Measurements from ENCODE around the gene DMKN.

The DMKN gene

GRCh38 chr19:35554076-35554475 is 40.6 kb upstream of the DMKN start:
- peaks cover 0 to 15% (median 9%) of the 10 kb centered on the region in 4 experiments for H3K4me1 ChIP-seq (ENCODE audit: control extremely low read depth in 1 of 4, control insufficient read depth in 4 of 4, insufficient read depth in 4 of 4, low read length in 3 of 4)
- H3K27ac ChIP-seq (ENCODE audit: insufficient read depth in 1 of 2, low read depth in 1 of 2, low read length in 2 of 2, poor library complexity in 1 of 2, severe bottlenecking in 2 of 2): no peak overlapping the region
- ChIA-PET CTCF (no interaction called here), POLR2A (no interaction called here)
- DNase-seq: no peak
- no peak overlapping the region for H3K4me3 ChIP-seq (ENCODE audit: control insufficient read depth in 1 of 7, extremely low read depth in 1 of 7, insufficient read depth in 4 of 7, low read depth in 2 of 7, low read length in 6 of 7)
- WGBS (ENCODE audit: insufficient coverage): 91% methylated on average over 4 of the region's 5 CpGs
- no peaks in the 10 kb centered on the region for H3K9me3 ChIP-seq (ENCODE audit: control extremely low read depth in 1 of 5, control insufficient read depth in 4 of 5, insufficient read depth in 2 of 5, low read depth in 1 of 5, low read length in 4 of 5)
- peaks cover 0 to 6% (median 0%) of the 10 kb centered on the region in 4 experiments for H3K36me3 ChIP-seq (ENCODE audit: control insufficient read depth in 4 of 4, insufficient read depth in 4 of 4, low read length in 3 of 4)
- peaks cover 0 to 28% (median 15%) of the 10 kb centered on the region in 5 experiments for H3K27me3 ChIP-seq (replicated peaks in 2 of 5; ENCODE audit: control insufficient read depth in 4 of 5, insufficient read depth in 5 of 5, low read length in 4 of 5)

GRCh38 chr19:35553385-35554000 is 40.0 kb upstream of the DMKN start:
- Histone ChIP-seq H3K27me3 (replicated peaks in 2 of 5; ENCODE audit: control insufficient read depth in 4 of 5, insufficient read depth in 5 of 5, low read length in 4 of 5) (peaks cover 0 to 22% (median 10%) of the 10 kb centered on the region in 5 experiments), H3K27ac (ENCODE audit: insufficient read depth in 1 of 2, low read depth in 1 of 2, low read length in 2 of 2, poor library complexity in 1 of 2, severe bottlenecking in 2 of 2) (no peak overlapping the region), H3K4me3 (ENCODE audit: control insufficient read depth in 1 of 7, extremely low read depth in 1 of 7, insufficient read depth in 4 of 7, low read depth in 2 of 7, low read length in 6 of 7) (no peak overlapping the region), H3K36me3 (ENCODE audit: control insufficient read depth in 4 of 4, insufficient read depth in 4 of 4, low read length in 3 of 4) (peaks cover 0 to 6% (median 0%) of the 10 kb centered on the region in 4 experiments), H3K4me1 (ENCODE audit: control extremely low read depth in 1 of 4, control insufficient read depth in 4 of 4, insufficient read depth in 4 of 4, low read length in 3 of 4) (peaks cover 0 to 14% (median 8%) of the 10 kb centered on the region in 4 experiments), H3K9me3 (ENCODE audit: control extremely low read depth in 1 of 5, control insufficient read depth in 4 of 5, insufficient read depth in 2 of 5, low read depth in 1 of 5, low read length in 4 of 5) (no peaks in the 10 kb centered on the region)
- no peak for DNase-seq
- POLR2A ChIA-PET: no interaction called here
- WGBS (ENCODE audit: insufficient coverage): 86% methylated on average over 13 of the region's 14 CpGs
- CTCF ChIA-PET: no interaction called here

GRCh38 chr19:35552534-35553384 is 39.3 kb upstream of the DMKN start:
- POLR2A ChIA-PET: no interaction called here

GRCh38 chr19:35551091-35551810 is 37.8 kb upstream of the DMKN start:
- CTCF ChIA-PET: interaction anchor here (1.0 to 3.7 kb wide), 3 partner anchors 12 to 41 kb away, joined by 3 to 19 read pairs (median 3); partner anchors contain the start of gene ATP4A
- DNase-seq: no peak
- no peaks in the 10 kb centered on the region for H3K9me3 ChIP-seq (ENCODE audit: control extremely low read depth in 1 of 5, control insufficient read depth in 4 of 5, insufficient read depth in 2 of 5, low read depth in 1 of 5, low read length in 4 of 5)
- H3K27ac ChIP-seq (ENCODE audit: insufficient read depth in 1 of 2, low read depth in 1 of 2, low read length in 2 of 2, poor library complexity in 1 of 2, severe bottlenecking in 2 of 2): no peak overlapping the region
- peaks cover 0 to 8% (median 0%) of the 10 kb centered on the region in 5 experiments for H3K27me3 ChIP-seq (replicated peaks in 2 of 5; ENCODE audit: control insufficient read depth in 4 of 5, insufficient read depth in 5 of 5, low read length in 4 of 5)
- no peak overlapping the region for H3K4me3 ChIP-seq (ENCODE audit: control insufficient read depth in 1 of 7, extremely low read depth in 1 of 7, insufficient read depth in 4 of 7, low read depth in 2 of 7, low read length in 6 of 7)
- 97% methylated on average over 20 of the region's 21 CpGs for WGBS (ENCODE audit: insufficient coverage)
- peaks cover 0 to 7% (median 5%) of the 10 kb centered on the region in 4 experiments for H3K4me1 ChIP-seq (ENCODE audit: control extremely low read depth in 1 of 4, control insufficient read depth in 4 of 4, insufficient read depth in 4 of 4, low read length in 3 of 4)
- peaks cover 0 to 16% (median 0%) of the 10 kb centered on the region in 4 experiments for H3K36me3 ChIP-seq (ENCODE audit: control insufficient read depth in 4 of 4, insufficient read depth in 4 of 4, low read length in 3 of 4)
- POLR2A ChIA-PET: no interaction called here

More at GRCh38 chr19:35552534-35553384, 39.3 kb upstream of the DMKN start:
- 89% methylated on average over 9 of the region's 13 CpGs for WGBS (ENCODE audit: insufficient coverage)
- CTCF ChIA-PET: interaction anchor here (1.0 to 1.4 kb wide), 2 partner anchors 13 to 42 kb away, joined by 3 read pairs; no protein-coding TSS in a partner anchor
- H3K36me3 ChIP-seq (ENCODE audit: control insufficient read depth in 4 of 4, insufficient read depth in 4 of 4, low read length in 3 of 4): peaks cover 0 to 6% (median 0%) of the 10 kb centered on the region in 4 experiments
- DNase-seq: no peak
- no peaks in the 10 kb centered on the region for H3K9me3 ChIP-seq (ENCODE audit: control extremely low read depth in 1 of 5, control insufficient read depth in 4 of 5, insufficient read depth in 2 of 5, low read depth in 1 of 5, low read length in 4 of 5)
- H3K4me1 ChIP-seq (ENCODE audit: control extremely low read depth in 1 of 4, control insufficient read depth in 4 of 4, insufficient read depth in 4 of 4, low read length in 3 of 4): peaks cover 0 to 7% (median 2%) of the 10 kb centered on the region in 4 experiments
- peaks cover 0 to 17% (median 8%) of the 10 kb centered on the region in 5 experiments for H3K27me3 ChIP-seq (replicated peaks in 2 of 5; ENCODE audit: control insufficient read depth in 4 of 5, insufficient read depth in 5 of 5, low read length in 4 of 5)
- H3K4me3 ChIP-seq (ENCODE audit: control insufficient read depth in 1 of 7, extremely low read depth in 1 of 7, insufficient read depth in 4 of 7, low read depth in 2 of 7, low read length in 6 of 7): no peak overlapping the region
- no peak overlapping the region for H3K27ac ChIP-seq (ENCODE audit: insufficient read depth in 1 of 2, low read depth in 1 of 2, low read length in 2 of 2, poor library complexity in 1 of 2, severe bottlenecking in 2 of 2)

- Histone ChIP-seq H3K9me3 (ENCODE audit: control extremely low read depth in 1 of 5, control insufficient read depth in 4 of 5, insufficient read depth in 2 of 5, low read depth in 1 of 5, low read length in 4 of 5) (no peaks in the 10 kb centered on the region), H3K36me3 (ENCODE audit: control insufficient read depth in 4 of 4, insufficient read depth in 4 of 4, low read length in 3 of 4) (peaks cover 0 to 16% (median 0%) of the 10 kb centered on the region in 4 experiments), H3K4me1 (ENCODE audit: control extremely low read depth in 1 of 4, control insufficient read depth in 4 of 4, insufficient read depth in 4 of 4, low read length in 3 of 4) (peaks cover 0 to 13% (median 9%) of the 10 kb centered on the region in 4 experiments), H3K27ac (ENCODE audit: insufficient read depth in 1 of 2, low read depth in 1 of 2, low read length in 2 of 2, poor library complexity in 1 of 2, severe bottlenecking in 2 of 2) (no peak overlapping the region), H3K27me3 (replicated peaks in 2 of 5; ENCODE audit: control insufficient read depth in 4 of 5, insufficient read depth in 5 of 5, low read length in 4 of 5) (peaks cover 0 to 1% (median 0%) of the 10 kb centered on the region in 5 experiments), H3K4me3 (ENCODE audit: control insufficient read depth in 1 of 7, extremely low read depth in 1 of 7, insufficient read depth in 4 of 7, low read depth in 2 of 7, low read length in 6 of 7) (no peak overlapping the region)
- DNase-seq: no peak
- WGBS (ENCODE audit: insufficient coverage): 97% methylated on average over 12 of the region's 15 CpGs
- ChIA-PET CTCF (interaction anchor here (1.0 to 3.7 kb wide), 9 partner anchors 9 to 78 kb away, joined by 3 to 19 read pairs (median 5); partner anchors contain the start of genes ATP4A and RBM42), POLR2A (interaction anchor here (0.5 to 0.6 kb wide), 2 partner anchors 110 to 111 kb away, joined by 3 read pairs; no protein-coding TSS in a partner anchor)
These were observed 36.6 kb upstream of the DMKN start for GRCh38 chr19:35549879-35550523.

GRCh38 chr19:35549174-35549788 is 35.8 kb upstream of the DMKN start:
- DNase-seq: peak; percentile 58 to 76 (median 73)
- Histone ChIP-seq H3K27ac (ENCODE audit: insufficient read depth in 1 of 2, low read depth in 1 of 2, low read length in 2 of 2, poor library complexity in 1 of 2, severe bottlenecking in 2 of 2) (no peak overlapping the region), H3K36me3 (ENCODE audit: control insufficient read depth in 4 of 4, insufficient read depth in 4 of 4, low read length in 3 of 4) (peaks cover 0 to 16% (median 0%) of the 10 kb centered on the region in 4 experiments), H3K4me1 (ENCODE audit: control extremely low read depth in 1 of 4, control insufficient read depth in 4 of 4, insufficient read depth in 4 of 4, low read length in 3 of 4) (peaks cover 1 to 20% (median 15%) of the 10 kb centered on the region in 4 experiments), H3K4me3 (ENCODE audit: control insufficient read depth in 1 of 7, extremely low read depth in 1 of 7, insufficient read depth in 4 of 7, low read depth in 2 of 7, low read length in 6 of 7) (no peak overlapping the region), H3K27me3 (replicated peaks in 2 of 5; ENCODE audit: control insufficient read depth in 4 of 5, insufficient read depth in 5 of 5, low read length in 4 of 5) (no peaks in the 10 kb centered on the region), H3K9me3 (ENCODE audit: control extremely low read depth in 1 of 5, control insufficient read depth in 4 of 5, insufficient read depth in 2 of 5, low read depth in 1 of 5, low read length in 4 of 5) (no peaks in the 10 kb centered on the region)
- ChIA-PET POLR2A (interaction anchor here (0.5 to 0.6 kb wide), 2 partner anchors 110 to 111 kb away, joined by 3 read pairs; no protein-coding TSS in a partner anchor), CTCF (interaction anchor here (0.6 to 3.7 kb wide), 18 partner anchors 9 to 341 kb away, joined by 3 to 19 read pairs (median 4); partner anchors contain the start of genes ATP4A, DMKN and RBM42)
- WGBS (ENCODE audit: insufficient coverage): 29% methylated on average over 6 of the region's 6 CpGs
